HEK293 (cell line): ENCODE measurements around the gene GIMAP6.
"Not testable (repeated sequence)": the region's sequence is repeated elsewhere in the genome, so short reads cannot be mapped to it uniquely, and the experiment has no call there.

Source experiments
- CTCF ChIA-PET: fragments of 350-600 bp; formaldehyde crosslinking; extraction: SDS; loops from one replicate; lab custom pipeline; 2021; ENCODE audit warnings: antibody characterized with exemption; lab: Yijun Ruan, JAX
- POLR2A ChIA-PET: fragments of 300-600 bp; formaldehyde crosslinking; extraction: SDS; loops from one replicate; lab custom pipeline; 2020; ENCODE audit warnings: antibody characterized with exemption, inconsistent platforms; lab: Yijun Ruan, JAX
- H3K27ac ChIP-seq: fragments of 200-500 bp; sonication (Bioruptor generic); 2 replicates; pipeline ENCODE4 v1.5.1; 2014; ENCODE audit warnings: low read depth, low read length, control low read depth, inconsistent platforms; ENCODE audit errors: extremely low read depth
- H3K36me3 ChIP-seq, 2 experiments: fragments of 200-500 bp in 1 of 2; sonication (Bioruptor generic) in 1 of 2; 1 replicate in 1 of 2; 2 replicates in 1 of 2; pipeline ENCODE4 v1.5.1; 2014 to 2017; ENCODE audit warnings: inconsistent platforms in 2 of 2, low read length in 2 of 2; ENCODE audit not compliant: control insufficient read depth in 2 of 2, insufficient read depth in 1 of 2
- H3K4me1 ChIP-seq: fragments of 200-500 bp; sonication (Bioruptor generic); 2 replicates; pipeline ENCODE4 v1.5.1; 2014; ENCODE audit warnings: mild to moderate bottlenecking, low read length, inconsistent platforms; ENCODE audit not compliant: control insufficient read depth, insufficient read depth
- H3K4me3 ChIP-seq: 2 replicates; pipeline ENCODE4 v1.5.1; 2011; ENCODE audit warnings: low read depth, mild to moderate bottlenecking, control low read depth, low read length, moderate library complexity
- H3K9me3 ChIP-seq: fragments of 200-500 bp; sonication (Bioruptor generic); 2 replicates; pipeline ENCODE4 v1.5.1; 2014; ENCODE audit warnings: low read depth, low read length, inconsistent platforms; ENCODE audit not compliant: control insufficient read depth, insufficient read depth
- GFI1B ChIP-seq: fragments of 450-650 bp; formaldehyde crosslinking; IDR thresholded peaks from 2 replicates; pipeline ENCODE4 v1.5.1; 2016; ENCODE audit warnings: missing biosample characterization, missing genetic modification characterization
- HOXC10 ChIP-seq: sonication (generic); formaldehyde crosslinking; IDR thresholded peaks from 2 replicates; pipeline ENCODE4 v1.8.1; 2023; ENCODE audit warnings: mild to moderate bottlenecking, missing genetic modification reagents
- KLF9 ChIP-seq: fragments of 450-650 bp; formaldehyde crosslinking; IDR thresholded peaks from 2 replicates; pipeline ENCODE4 v1.5.1; 2016; ENCODE audit warnings: missing biosample characterization, missing genetic modification characterization, low read depth
- PRDM6 ChIP-seq: fragments of 450-650 bp; formaldehyde crosslinking; IDR thresholded peaks from 2 replicates; pipeline ENCODE4 v1.5.1; 2017; ENCODE audit warnings: missing biosample characterization, missing genetic modification characterization
- SP2 ChIP-seq: fragments of 450-650 bp; formaldehyde crosslinking; IDR thresholded peaks from 2 replicates; pipeline ENCODE4 v1.5.1; 2016; ENCODE audit warnings: missing biosample characterization, missing genetic modification characterization
- TRIM28 ChIP-seq: IDR thresholded peaks from 2 replicates; pipeline ENCODE4 v1.6.1; 2011; ENCODE audit warnings: low read length, control low read depth, borderline replicate concordance
- YY2 ChIP-seq: fragments of 450-650 bp; formaldehyde crosslinking; IDR thresholded peaks from 2 replicates; pipeline ENCODE4 v1.5.1; 2016; ENCODE audit warnings: missing biosample characterization, missing genetic modification characterization
- ZBTB26 ChIP-seq: fragments of 450-650 bp; formaldehyde crosslinking; optimal IDR thresholded peaks from 2 replicates; pipeline ENCODE3; 2016; ENCODE audit warnings: missing biosample characterization, mild to moderate bottlenecking, missing genetic modification characterization
- ZFP3 ChIP-seq: fragments of 450-650 bp; formaldehyde crosslinking; IDR thresholded peaks from 2 replicates; pipeline ENCODE4 v1.5.1; 2016; ENCODE audit warnings: low read depth, missing biosample characterization, missing genetic modification characterization
- ZNF114 ChIP-seq: fragments of 450-650 bp; formaldehyde crosslinking; IDR thresholded peaks from 2 replicates; pipeline ENCODE4 v1.5.0; 2017; ENCODE audit warnings: missing biosample characterization, missing genetic modification characterization
- ZNF146 ChIP-seq: fragments of 450-650 bp; formaldehyde crosslinking; IDR thresholded peaks from 2 replicates; pipeline ENCODE4 v1.5.1; 2016; ENCODE audit warnings: missing biosample characterization, missing genetic modification characterization
- ZNF335 ChIP-seq: fragments of 450-650 bp; formaldehyde crosslinking; conservative IDR thresholded peaks from 2 replicates; pipeline ENCODE4 v1.5.1; 2016; ENCODE audit warnings: missing biosample characterization, missing genetic modification characterization
- ZNF362 ChIP-seq: fragments of 450-650 bp; formaldehyde crosslinking; IDR thresholded peaks from 2 replicates; pipeline ENCODE4 v1.5.1; 2016; ENCODE audit warnings: missing biosample characterization, missing genetic modification characterization
- ZNF423 ChIP-seq: fragments of 450-650 bp; formaldehyde crosslinking; IDR thresholded peaks from 2 replicates; pipeline ENCODE4 v1.5.1; 2016; ENCODE audit warnings: missing biosample characterization, missing genetic modification characterization
- ZNF426 ChIP-seq: fragments of 450-650 bp; formaldehyde crosslinking; IDR thresholded peaks from 2 replicates; pipeline ENCODE4 v1.5.1; 2017; ENCODE audit warnings: missing biosample characterization, missing genetic modification characterization, mild to moderate bottlenecking, inconsistent platforms, moderate library complexity
- ZNF473 ChIP-seq: fragments of 450-650 bp; formaldehyde crosslinking; IDR thresholded peaks from 2 replicates; pipeline ENCODE4 v1.5.1; 2017; ENCODE audit warnings: missing biosample characterization, missing genetic modification characterization
- ZNF510 ChIP-seq: fragments of 450-650 bp; formaldehyde crosslinking; IDR thresholded peaks from 2 replicates; pipeline ENCODE4 v1.5.1; 2018; ENCODE audit warnings: mild to moderate bottlenecking, missing genetic modification characterization, missing biosample characterization; ENCODE audit not compliant: insufficient replicate concordance
- ZNF513 ChIP-seq: fragments of 450-650 bp; IDR thresholded peaks from 2 replicates; pipeline ENCODE4 v1.5.1; 2018; ENCODE audit warnings: missing biosample characterization, missing genetic modification characterization
- ZNF555 ChIP-seq: fragments of 450-650 bp; formaldehyde crosslinking; conservative IDR thresholded peaks from 2 replicates; pipeline ENCODE4 v1.5.1; 2017; ENCODE audit warnings: missing biosample characterization, mild to moderate bottlenecking, missing genetic modification characterization, inconsistent platforms
- ZNF639 ChIP-seq: fragments of 450-650 bp; formaldehyde crosslinking; IDR thresholded peaks from 2 replicates; pipeline ENCODE4 v1.5.1; 2016; ENCODE audit warnings: missing biosample characterization, missing genetic modification characterization
- ZNF677 ChIP-seq: fragments of 450-650 bp; IDR thresholded peaks from 2 replicates; pipeline ENCODE4 v1.5.0; 2018; ENCODE audit warnings: missing biosample characterization, mild to moderate bottlenecking, missing genetic modification characterization, moderate library complexity
- ZNF76 ChIP-seq: fragments of 450-650 bp; formaldehyde crosslinking; IDR thresholded peaks from 2 replicates; pipeline ENCODE4; 2016; ENCODE audit warnings: low read depth, missing biosample characterization, missing genetic modification characterization, borderline replicate concordance
- ZNF768 ChIP-seq: fragments of 450-650 bp; formaldehyde crosslinking; IDR thresholded peaks from 2 replicates; pipeline ENCODE4 v1.5.1; 2018; ENCODE audit warnings: missing biosample characterization, mild to moderate bottlenecking, missing genetic modification characterization
- ZNF776 ChIP-seq: fragments of 450-650 bp; formaldehyde crosslinking; IDR thresholded peaks from 2 replicates; pipeline ENCODE4 v1.5.0; 2017; ENCODE audit warnings: missing biosample characterization, missing genetic modification characterization, borderline replicate concordance
- ZNF777 ChIP-seq: fragments of 450-650 bp; formaldehyde crosslinking; IDR thresholded peaks from 2 replicates; pipeline ENCODE4 v1.5.1; 2017; ENCODE audit warnings: missing biosample characterization, missing genetic modification characterization, borderline replicate concordance
- ZNF830 ChIP-seq: fragments of 450-650 bp; IDR thresholded peaks from 2 replicates; pipeline ENCODE4 v1.5.0; 2018; ENCODE audit warnings: missing biosample characterization, missing genetic modification characterization, low read depth, mild to moderate bottlenecking, moderate library complexity

GIMAP6 gene

GRCh38 chr7:150675714-150676113, 43.5 kb upstream of the GIMAP6 start:
- no peaks in the 10 kb centered on the region for H3K4me1 ChIP-seq
- no peak overlapping the region for H3K4me3 ChIP-seq
- H3K9me3 ChIP-seq, result no peaks in the 10 kb centered on the region
- no peaks in the 10 kb centered on the region for H3K36me3 ChIP-seq
- no peak overlapping the region for H3K27ac ChIP-seq
- TF ChIP-seq ZNF473 (tag by site-specific recombination) (no peak), ZNF335 (no peak), ZNF555 (no peak), ZNF513 (tag by site-specific recombination) (no peak), HOXC10 (CRISPR knock-in tag) (no peak), ZNF76 (tag by site-specific recombination) (no peak), YY2 (tag by site-specific recombination) (no peak), ZNF777 (tag by site-specific recombination) (no peak), ZNF114 (tag by site-specific recombination) (no peak), ZNF423 (tag by site-specific recombination) (no peak), KLF9 (no peak)
- ChIA-PET CTCF (no interaction called here), POLR2A (no interaction called here)

GRCh38 chr7:150671798-150672585, 39.8 kb upstream of the GIMAP6 start:
- H3K4me1 ChIP-seq, POLR2A ChIA-PET, H3K36me3 ChIP-seq, CTCF ChIA-PET, H3K9me3 ChIP-seq, H3K4me3 ChIP-seq, H3K27ac ChIP-seq: not testable (repeated sequence)
- TF ChIP-seq ZNF146 (tag by site-specific recombination), result peak; percentile 62; the same call in 1 of the 2 replicates

- Histone ChIP-seq H3K36me3 (no peaks in the 10 kb centered on the region), H3K4me3 (no peak overlapping the region), H3K27ac (no peak overlapping the region), H3K4me1 (no peaks in the 10 kb centered on the region), H3K9me3 (no peaks in the 10 kb centered on the region)
- ChIA-PET POLR2A (no interaction called here), CTCF (no interaction called here)
- TF ChIP-seq PRDM6 (tag by site-specific recombination), result no peak
- TF ChIP-seq ZBTB26 (tag by site-specific recombination), result no peak
- no peak for TF ChIP-seq ZNF776
- no peak for TF ChIP-seq ZNF768 (tag by site-specific recombination)
- no peak for TF ChIP-seq ZNF426
- no peak for TF ChIP-seq SP2 (tag by site-specific recombination)
- TF ChIP-seq ZNF677, result no peak
- TF ChIP-seq ZNF639, result no peak
- TF ChIP-seq ZNF362 (tag by site-specific recombination), result no peak
- no peak for TF ChIP-seq GFI1B (tag by site-specific recombination)
- no peak for TF ChIP-seq ZFP3 (tag by site-specific recombination)
- TF ChIP-seq ZNF510 (tag by site-specific recombination), result no peak
- no peak for TF ChIP-seq TRIM28
- no peak for TF ChIP-seq ZNF830 (tag by site-specific recombination)
These were observed 36.8 kb upstream of the GIMAP6 start for GRCh38 chr7:150668977-150669376.
